Smooth muscle cell (in vitro differentiated cells): ENCODE results near the gene TPRG1L. TPM values are rescaled to one million over a fixed set of nuclear protein-coding genes. Genes with fewer than 3 reads are reported as not detected.

Source experiments
- DNase-seq: peaks from one replicate; lab custom pipeline; 2025; ENCODE audit not compliant: unreplicated experiment; lab: John Stamatoyannopoulos, UW
- H2AFZ ChIP-seq: fragments of 200-600 bp; sonication (generic); 2 replicates; pipeline ENCODE4 v1.6.0; 2016; ENCODE audit warnings: antibody characterized with exemption, low read depth, mild to moderate bottlenecking
- H3F3A ChIP-seq: fragments of 200-600 bp; sonication (generic); 2 replicates; pipeline ENCODE4 v1.6.0; 2017; ENCODE audit warnings: antibody characterized with exemption, low read depth
- H3K27ac ChIP-seq: fragments of 200-600 bp; sonication (generic); 2 replicates; pipeline ENCODE4 v1.5.1; 2016; ENCODE audit warnings: low read depth, mild to moderate bottlenecking
- H3K27me3 ChIP-seq: fragments of 200-600 bp; sonication (generic); 2 replicates; pipeline ENCODE4 v1.6.1; 2016; ENCODE audit warnings: low read depth, mild to moderate bottlenecking
- H3K36me3 ChIP-seq: fragments of 200-600 bp; sonication (generic); 2 replicates; pipeline ENCODE4 v1.5.1; 2016; ENCODE audit warnings: low read depth
- H3K4me1 ChIP-seq: fragments of 200-600 bp; sonication (generic); 2 replicates; pipeline ENCODE4 v1.5.1; 2016; ENCODE audit warnings: low read depth
- H3K4me2 ChIP-seq: fragments of 200-600 bp; sonication (generic); 2 replicates; pipeline ENCODE4 v1.6.0; 2016; ENCODE audit warnings: mild to moderate bottlenecking
- H3K4me3 ChIP-seq: fragments of 200-600 bp; sonication (generic); 2 replicates; pipeline ENCODE4 v1.5.1; 2016; ENCODE audit warnings: mild to moderate bottlenecking
- H3K79me2 ChIP-seq: fragments of 200-600 bp; sonication (generic); 2 replicates; pipeline ENCODE4 v1.6.0; 2016; ENCODE audit warnings: low read depth, mild to moderate bottlenecking
- H3K9ac ChIP-seq: fragments of 200-600 bp; sonication (generic); 2 replicates; pipeline ENCODE4 v1.6.0; 2016; ENCODE audit warnings: low read depth
- H3K9me3 ChIP-seq: fragments of 200-600 bp; sonication (generic); replicated peaks from 2 replicates; pipeline ENCODE4 v1.5.1; 2016; ENCODE audit warnings: low read depth
- H4K20me1 ChIP-seq: fragments of 200-600 bp; sonication (generic); 2 replicates; pipeline ENCODE4 v1.6.0; 2016; ENCODE audit warnings: low read depth
- WGBS: methylation state at CpG from one replicate; pipeline ENCODE4 v1.1.7; 2016; ENCODE audit warnings: low lambda C conversion rate; 5-methylcytosine and 5-hydroxymethylcytosine counted together
- polyA plus RNA-seq: library from polyadenylated mRNA; unstranded; fragments of >200 nt; fragmentation: Nextera tagmentation; extraction: Ambion mirVana; gene quantifications from 2 replicates; pipeline ENCODE4 v1.2.1, GENCODE V29; 2016
- total RNA-seq: library from RNA; depleted of rRNA; stranded (reverse); fragments of >200 nt; gene quantifications from 2 replicates; pipeline ENCODE4 v1.2.3, GENCODE V29; 2014
- TF ChIP-seq, protein P1 (sequence below): fragments of 200-600 bp; sonication (generic); IDR thresholded peaks from 2 replicates; pipeline ENCODE4 v1.5.1; 2017; ENCODE audit warnings: borderline replicate concordance, mild to moderate bottlenecking, antibody characterized with exemption; ENCODE audit not compliant: insufficient read depth, poor library complexity, severe bottlenecking

Gene TPRG1L
- total and polyA plus RNA-seq, 2 experiments from 2014 or later, result 20.7 to 35.0 TPM

GRCh38 chr1:3630161-3630611 is 5.4 kb downstream of the TPRG1L start:
- H3K79me2 ChIP-seq, result no peaks in the 10 kb centered on the region
- no peak overlapping the region for H3K4me3 ChIP-seq
- no peak overlapping the region for H3K4me2 ChIP-seq
- 87% methylated on average over 11 of the region's 11 CpGs for whole genome bisulfite sequencing
- TF ChIP-seq, protein P1, sequence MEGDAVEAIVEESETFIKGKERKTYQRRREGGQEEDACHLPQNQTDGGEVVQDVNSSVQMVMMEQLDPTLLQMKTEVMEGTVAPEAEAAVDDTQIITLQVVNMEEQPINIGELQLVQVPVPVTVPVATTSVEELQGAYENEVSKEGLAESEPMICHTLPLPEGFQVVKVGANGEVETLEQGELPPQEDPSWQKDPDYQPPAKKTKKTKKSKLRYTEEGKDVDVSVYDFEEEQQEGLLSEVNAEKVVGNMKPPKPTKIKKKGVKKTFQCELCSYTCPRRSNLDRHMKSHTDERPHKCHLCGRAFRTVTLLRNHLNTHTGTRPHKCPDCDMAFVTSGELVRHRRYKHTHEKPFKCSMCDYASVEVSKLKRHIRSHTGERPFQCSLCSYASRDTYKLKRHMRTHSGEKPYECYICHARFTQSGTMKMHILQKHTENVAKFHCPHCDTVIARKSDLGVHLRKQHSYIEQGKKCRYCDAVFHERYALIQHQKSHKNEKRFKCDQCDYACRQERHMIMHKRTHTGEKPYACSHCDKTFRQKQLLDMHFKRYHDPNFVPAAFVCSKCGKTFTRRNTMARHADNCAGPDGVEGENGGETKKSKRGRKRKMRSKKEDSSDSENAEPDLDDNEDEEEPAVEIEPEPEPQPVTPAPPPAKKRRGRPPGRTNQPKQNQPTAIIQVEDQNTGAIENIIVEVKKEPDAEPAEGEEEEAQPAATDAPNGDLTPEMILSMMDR, result no peak
- no peaks in the 10 kb centered on the region for H4K20me1 ChIP-seq
- no peaks in the 10 kb centered on the region for H3F3A ChIP-seq
- no peaks in the 10 kb centered on the region for H3K4me1 ChIP-seq
- H3K36me3 ChIP-seq, result no peaks in the 10 kb centered on the region
- no peak overlapping the region for H2AFZ ChIP-seq
- H3K27ac ChIP-seq, result no peak overlapping the region
- no peaks in the 10 kb centered on the region for H3K9me3 ChIP-seq
- no peak for DNase-seq
- H3K27me3 ChIP-seq, result no peaks in the 10 kb centered on the region
- no peak overlapping the region for H3K9ac ChIP-seq

GRCh38 chr1:3630914-3631313 is 6.1 kb downstream of the TPRG1L start:
- no peak overlapping the region for H3K4me3 ChIP-seq
- no peak overlapping the region for H2AFZ ChIP-seq
- H3K36me3 ChIP-seq, result no peaks in the 10 kb centered on the region
- no peaks in the 10 kb centered on the region for H3F3A ChIP-seq
- no peak overlapping the region for H3K27ac ChIP-seq
- TF ChIP-seq, protein P1, result no peak
- no peaks in the 10 kb centered on the region for H3K4me1 ChIP-seq
- no peaks in the 10 kb centered on the region for H3K79me2 ChIP-seq
- no peaks in the 10 kb centered on the region for H3K9me3 ChIP-seq
- no peaks in the 10 kb centered on the region for H4K20me1 ChIP-seq
- no peaks in the 10 kb centered on the region for H3K27me3 ChIP-seq
- no peak overlapping the region for H3K4me2 ChIP-seq
- DNase-seq, result no peak
- H3K9ac ChIP-seq, result no peak overlapping the region
- WGBS, result 91% methylated on average over 9 of the region's 9 CpGs

DNA sequence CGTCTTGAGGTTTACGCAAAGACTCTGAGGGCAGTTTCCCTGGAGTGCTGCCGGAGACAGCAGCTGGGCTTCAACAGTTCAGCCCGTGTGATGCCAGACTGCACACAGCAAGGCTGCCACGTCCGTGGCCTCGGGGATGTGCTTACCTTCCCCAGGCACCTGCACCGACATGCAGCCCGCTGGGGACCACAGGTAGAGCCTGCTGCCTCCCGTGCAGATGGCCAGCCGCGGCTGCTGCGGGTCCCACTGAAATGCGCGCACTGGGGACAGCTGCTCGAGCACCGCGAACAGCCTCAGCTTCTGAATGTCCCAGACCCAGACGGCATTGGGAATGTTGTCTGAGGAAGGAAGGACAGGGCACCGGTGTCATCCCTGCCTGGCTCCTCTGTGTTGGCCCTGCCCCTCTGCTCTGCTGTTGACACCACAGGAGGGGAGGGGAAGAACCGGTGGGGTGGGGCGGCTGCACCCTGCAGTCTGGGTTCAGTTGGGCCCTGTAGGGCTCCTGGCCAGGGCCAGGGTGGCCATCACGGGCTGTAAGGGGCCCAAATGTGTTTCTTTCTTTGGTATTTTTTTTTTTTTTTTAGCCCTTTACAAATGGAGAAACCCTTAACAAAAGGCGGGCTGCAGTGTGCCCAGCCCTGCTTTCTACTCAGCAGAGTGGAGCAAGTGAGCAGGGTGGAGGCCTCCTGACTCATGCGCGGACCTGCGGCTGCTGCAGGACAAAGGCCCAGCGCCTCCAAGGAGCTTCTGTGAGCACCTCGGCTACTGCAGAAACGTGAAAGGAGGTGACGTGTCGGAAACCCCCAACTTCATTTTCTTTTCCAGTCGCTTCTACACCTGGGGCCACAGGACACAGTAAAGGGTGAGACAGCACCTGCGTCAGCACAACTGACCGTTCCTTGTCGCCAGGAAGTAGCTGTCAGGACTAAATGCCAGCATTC is 6.8 kb downstream of the TPRG1L start:
- no peak for DNase-seq
- Histone ChIP-seq H3K9me3 (no peaks in the 10 kb centered on the region), H4K20me1 (no peaks in the 10 kb centered on the region), H3K27me3 (no peaks in the 10 kb centered on the region), H3K36me3 (no peaks in the 10 kb centered on the region), H2AFZ (no peak overlapping the region), H3K4me1 (no peaks in the 10 kb centered on the region), H3K9ac (no peak overlapping the region), H3K27ac (no peak overlapping the region), H3K79me2 (no peaks in the 10 kb centered on the region), H3K4me2 (no peak overlapping the region), H3F3A (no peaks in the 10 kb centered on the region), H3K4me3 (no peak overlapping the region)
- 89% methylated on average over 34 of the region's 36 CpGs for WGBS
- TF ChIP-seq, protein P1, result no peak
